Epithelial cell of esophagus (primary cell): Measurements from ENCODE around the gene HHAT.
"Not testable (repeated sequence)": the region's sequence is repeated elsewhere in the genome, so short reads cannot be mapped to it uniquely, and the experiment has no call there.

Source experiments
- DNase-seq: peaks from one replicate; pipeline ENCODE4 v3.0.0; 2010; ENCODE audit warnings: low read depth
- H3K4me3 ChIP-seq: 2 replicates; pipeline ENCODE4 v1.5.1; 2011; ENCODE audit warnings: mild to moderate bottlenecking, low read length, control low read depth
- TF ChIP-seq, protein P1 (sequence below): IDR thresholded peaks from 2 replicates; pipeline ENCODE4 v1.5.1; 2011; ENCODE audit warnings: low read depth, mild to moderate bottlenecking, low read length, control low read depth, inconsistent platforms; ENCODE audit not compliant: insufficient read depth; ENCODE audit errors: missing control alignments

The HHAT gene

DNA sequence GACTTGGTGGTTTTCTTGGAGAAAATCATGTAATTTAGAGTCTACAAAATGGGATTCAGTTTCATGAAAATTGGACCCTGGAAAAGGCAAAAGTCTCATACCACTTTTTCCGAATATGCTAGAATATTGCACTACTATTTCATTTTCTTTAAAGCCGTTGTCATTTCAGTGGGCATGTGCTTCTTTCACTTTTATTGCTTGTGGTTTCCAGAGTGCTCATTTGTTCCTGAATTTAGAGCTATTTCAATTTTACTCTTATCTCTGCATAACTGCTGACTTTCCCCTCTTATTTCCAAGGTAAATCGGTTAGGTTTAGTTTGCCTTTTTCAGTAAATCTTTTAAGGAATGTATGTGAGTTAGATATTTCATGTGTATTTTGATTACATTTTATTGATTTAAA, 11.6 kb downstream of the HHAT start:
- H3K4me3 ChIP-seq, result no peak overlapping the region
- no peak for DNase-seq
- TF ChIP-seq, protein P1, sequence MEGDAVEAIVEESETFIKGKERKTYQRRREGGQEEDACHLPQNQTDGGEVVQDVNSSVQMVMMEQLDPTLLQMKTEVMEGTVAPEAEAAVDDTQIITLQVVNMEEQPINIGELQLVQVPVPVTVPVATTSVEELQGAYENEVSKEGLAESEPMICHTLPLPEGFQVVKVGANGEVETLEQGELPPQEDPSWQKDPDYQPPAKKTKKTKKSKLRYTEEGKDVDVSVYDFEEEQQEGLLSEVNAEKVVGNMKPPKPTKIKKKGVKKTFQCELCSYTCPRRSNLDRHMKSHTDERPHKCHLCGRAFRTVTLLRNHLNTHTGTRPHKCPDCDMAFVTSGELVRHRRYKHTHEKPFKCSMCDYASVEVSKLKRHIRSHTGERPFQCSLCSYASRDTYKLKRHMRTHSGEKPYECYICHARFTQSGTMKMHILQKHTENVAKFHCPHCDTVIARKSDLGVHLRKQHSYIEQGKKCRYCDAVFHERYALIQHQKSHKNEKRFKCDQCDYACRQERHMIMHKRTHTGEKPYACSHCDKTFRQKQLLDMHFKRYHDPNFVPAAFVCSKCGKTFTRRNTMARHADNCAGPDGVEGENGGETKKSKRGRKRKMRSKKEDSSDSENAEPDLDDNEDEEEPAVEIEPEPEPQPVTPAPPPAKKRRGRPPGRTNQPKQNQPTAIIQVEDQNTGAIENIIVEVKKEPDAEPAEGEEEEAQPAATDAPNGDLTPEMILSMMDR, result no peak

DNA sequence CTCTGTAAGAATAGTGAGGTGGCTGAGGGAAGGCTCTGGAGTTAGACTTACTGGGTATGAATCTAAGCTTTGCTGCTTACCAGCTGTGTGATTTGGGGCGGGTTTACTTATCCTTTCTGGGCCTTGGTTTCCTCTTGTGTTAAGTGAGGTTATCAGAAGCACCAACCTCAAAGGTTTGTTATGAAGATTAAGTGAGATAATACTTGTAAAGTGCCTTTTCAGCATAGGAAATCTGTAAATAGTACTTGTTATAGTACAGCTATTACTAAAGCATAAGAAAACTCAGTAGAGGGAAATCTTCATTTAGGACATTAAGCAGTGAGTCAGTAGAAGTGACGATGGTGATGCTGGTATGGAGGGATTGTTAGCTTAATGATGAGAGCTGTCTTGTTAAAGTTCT, 12.1 kb downstream of the HHAT start:
- TF ChIP-seq, protein P1, result no peak
- DNase-seq, result no peak
- no peak overlapping the region for H3K4me3 ChIP-seq

DNA sequence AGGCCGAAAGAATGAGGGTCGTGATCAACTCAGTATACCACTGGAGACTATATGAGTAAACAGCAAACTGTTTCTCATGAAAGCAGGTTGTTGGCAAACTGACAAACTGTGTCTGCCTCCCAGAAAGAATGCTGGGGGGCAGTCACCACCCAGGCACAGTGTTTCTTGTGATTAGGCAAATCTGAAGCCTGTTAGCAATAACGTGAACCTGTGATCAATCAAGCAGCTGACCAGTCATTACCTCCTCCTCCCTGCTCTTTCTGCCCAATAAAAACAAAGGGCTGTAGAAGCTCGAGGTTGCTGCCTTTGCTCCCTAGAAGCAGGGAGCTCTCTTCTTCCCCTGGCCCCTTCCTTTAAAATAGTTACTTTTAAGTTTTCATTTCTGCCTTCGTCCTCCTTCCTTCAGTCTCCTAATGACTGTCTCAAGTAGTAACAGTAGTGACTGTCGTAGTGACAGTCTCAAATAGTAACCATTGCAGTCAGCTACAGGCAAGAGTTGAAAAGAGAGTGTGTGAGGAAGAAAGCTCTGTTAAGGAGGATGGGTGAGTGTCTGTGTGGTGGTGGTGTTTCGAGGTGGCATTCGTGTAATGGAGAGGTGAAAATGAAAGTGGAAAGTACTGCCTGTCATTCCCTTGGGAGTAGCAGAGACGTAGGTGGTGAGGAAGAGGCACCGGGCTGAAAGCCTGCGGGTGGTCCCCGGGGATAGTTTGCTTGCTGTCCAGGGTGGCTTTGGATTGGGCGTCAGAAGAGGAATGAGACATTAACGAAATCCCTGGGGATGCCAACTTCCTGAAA, 14.5 kb downstream of the HHAT start:
- TF ChIP-seq, protein P1, result no peak
- DNase-seq, result no peak
- H3K4me3 ChIP-seq, result no peak overlapping the region

DNA sequence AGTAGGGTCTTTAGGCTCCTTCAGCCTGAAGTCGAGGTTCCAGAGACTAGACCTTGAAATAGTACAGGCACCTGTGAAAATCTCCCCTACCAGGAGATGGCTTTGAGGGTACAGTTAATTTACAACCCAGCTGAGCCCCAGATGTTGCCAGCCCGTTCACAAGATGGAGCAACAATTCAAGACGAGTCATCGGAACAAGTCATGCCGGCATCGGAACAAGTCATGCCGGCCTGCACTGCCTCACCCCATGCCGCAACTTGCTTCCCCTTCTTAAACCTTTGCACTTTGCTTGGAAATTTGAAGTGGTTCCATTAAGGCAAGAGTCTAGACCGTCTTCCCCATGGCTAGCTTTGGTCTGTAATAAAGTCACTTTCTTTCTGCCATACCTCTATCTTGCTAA, 16.0 kb downstream of the HHAT start:
- H3K4me3 ChIP-seq, result no peak overlapping the region
- DNase-seq, result peak; percentile 70
- TF ChIP-seq, protein P1, result no peak

DNA sequence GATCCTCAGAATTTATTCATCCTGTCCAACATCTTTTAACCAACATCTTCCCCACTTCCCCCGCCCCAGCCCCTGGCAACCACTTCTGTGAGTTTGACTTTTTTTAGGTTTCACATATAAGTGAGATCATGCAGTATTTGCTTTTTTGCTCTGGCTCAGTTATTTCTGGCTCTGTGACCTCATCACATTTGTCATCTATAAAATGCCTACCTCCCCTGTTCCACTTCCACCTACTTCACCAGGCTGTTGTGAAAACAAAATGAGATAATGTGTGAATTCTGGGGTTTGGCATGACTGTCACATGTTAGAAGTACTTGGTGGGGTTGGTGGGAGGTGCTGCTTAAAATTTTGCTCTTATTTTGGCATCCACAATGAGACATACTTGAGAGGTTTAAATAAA, 18.4 kb downstream of the HHAT start:
- DNase-seq, result peak; percentile 25
- TF ChIP-seq, protein P1, result no peak
- H3K4me3 ChIP-seq, result no peak overlapping the region

DNA sequence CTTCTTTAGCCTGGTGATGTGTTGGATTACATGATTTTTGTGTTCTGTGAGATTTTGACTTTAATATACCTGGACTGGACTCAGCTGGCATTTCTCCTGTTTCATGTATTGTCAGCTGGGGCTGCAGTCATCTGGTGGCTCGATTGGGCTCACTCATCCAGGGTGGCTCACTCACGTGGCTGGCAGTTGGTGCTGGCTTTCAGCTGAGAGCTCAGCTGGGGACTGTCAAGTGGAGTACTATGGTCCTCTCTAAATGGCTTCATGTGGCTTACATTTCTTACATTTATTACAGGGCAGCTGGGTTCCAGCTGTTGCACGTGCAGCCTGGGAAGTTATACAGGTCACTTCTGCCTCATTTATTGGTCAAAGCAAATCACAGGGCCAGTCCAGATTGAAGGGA, 22.8 kb downstream of the HHAT start:
- H3K4me3 ChIP-seq, result no peak overlapping the region
- DNase-seq, result no peak
- TF ChIP-seq, protein P1, result no peak

DNA sequence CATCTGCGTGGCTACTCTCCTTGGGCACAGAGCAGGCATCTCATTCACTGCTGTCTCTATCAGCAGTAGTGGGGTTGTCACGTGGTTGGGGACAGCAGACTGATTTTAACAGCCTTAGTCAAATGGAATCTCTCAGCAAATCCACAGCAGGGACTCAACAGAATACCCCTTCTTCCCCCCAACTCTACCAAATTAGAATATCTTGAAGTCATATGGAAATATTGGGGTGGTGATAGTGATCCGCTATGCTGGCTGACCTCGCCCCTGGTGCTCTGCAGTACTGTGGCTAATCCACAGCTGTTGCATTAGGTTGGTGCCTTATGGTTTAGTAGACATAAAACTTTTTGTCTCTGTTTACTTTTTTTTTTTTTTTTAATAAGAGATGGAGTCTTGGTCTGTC, 23.9 kb downstream of the HHAT start:
- no peak overlapping the region for H3K4me3 ChIP-seq
- no peak for DNase-seq
- TF ChIP-seq, protein P1, result no peak

DNA sequence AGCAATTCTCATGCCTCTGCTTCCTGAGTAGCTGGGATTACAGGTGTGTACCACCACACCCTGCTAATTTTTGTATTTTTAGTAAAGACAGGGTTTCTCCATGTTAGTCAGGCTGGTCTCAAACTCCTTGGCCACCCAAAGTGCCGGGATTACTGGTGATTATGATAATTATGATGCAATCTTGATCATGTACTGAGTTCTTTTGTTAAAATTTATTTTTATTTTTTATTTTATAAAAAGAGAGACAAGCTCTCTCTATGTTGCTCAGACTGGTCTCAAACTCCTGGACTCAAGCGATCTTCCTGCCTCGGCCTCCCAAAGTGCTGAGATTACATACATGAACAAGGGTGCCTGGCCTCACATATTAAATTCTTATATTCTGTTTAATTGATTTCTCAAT, 25.6 kb downstream of the HHAT start:
- DNase-seq, H3K4me3 ChIP-seq: not testable (repeated sequence)
